GM12878 (cell line): Measurements from ENCODE around the gene SAMD4A. TPM values are rescaled to one million over a fixed set of nuclear protein-coding genes. Genes with fewer than 3 reads are reported as not detected.
"Not testable (repeated sequence)": the region's sequence is repeated elsewhere in the genome, so short reads cannot be mapped to it uniquely, and the experiment has no call there.

Experiments
- ATAC-seq: fragments of 200-7000 bp; cut with Tn5 transposase; 3 replicates; pipeline ENCODE4 v1.9.1; 2020; ENCODE audit warnings: mild to moderate bottlenecking, moderate library complexity
- BruUV-seq: library from RNA; stranded (reverse); fragments of 400-500 nt; replicated peaks from 2 replicates; lab custom pipeline; 2021; lab: Mats Ljungman, UMichigan
- CTCF ChIA-PET: fragments of 300-600 bp; sonication (Branson Sonifier 250); formaldehyde crosslinking; extraction: SDS; loops from one replicate; lab custom pipeline; 2021; ENCODE audit warnings: inconsistent platforms; lab: Yijun Ruan, JAX
- POLR2A ChIA-PET: fragments of 350-600 bp; formaldehyde crosslinking; extraction: SDS; loops from one replicate; lab custom pipeline; 2021; ENCODE audit warnings: inconsistent platforms; lab: Charles Lee
- RAD21 ChIA-PET: fragments of 300-600 bp; sonication (Branson Sonifier 250); formaldehyde crosslinking; loops from one replicate; lab custom pipeline; 2023; ENCODE audit warnings: antibody characterized with exemption; ENCODE audit not compliant: unreplicated experiment; lab: Charles Lee
- SMC1A ChIA-PET: fragments of 300-600 bp; sonication (Branson Sonifier 250); formaldehyde crosslinking; loops from one replicate; lab custom pipeline; 2023; ENCODE audit not compliant: unreplicated experiment, uncharacterized antibody; lab: Charles Lee
- DNase-seq: peaks from one replicate; pipeline ENCODE4 v3.0.0-alpha.2; 2011; ENCODE audit warnings: low read depth, low spot score
- FAIRE-seq: peaks from 3 replicates; lab custom pipeline; 2011; peaks lifted over from hg19 to GRCh38; lab: Jason Lieb, UNC
- H2AFZ ChIP-seq: 2 replicates; pipeline ENCODE4 v1.6.0; 2011; ENCODE audit warnings: low read depth, low read length, control low read depth; ENCODE audit not compliant: control insufficient read depth
- H3K27ac ChIP-seq: 2 replicates; pipeline ENCODE4 v1.5.1; 2011; ENCODE audit warnings: control low read depth; ENCODE audit not compliant: control insufficient read depth, insufficient read depth
- H3K27me3 ChIP-seq, 2 experiments: replicated peaks in 1 of 2; 2 replicates each; pipeline versions ENCODE4 v1.6.0 to v1.6.1; 2011; ENCODE audit warnings: low read length in 1 of 2; ENCODE audit not compliant: control insufficient read depth in 2 of 2, insufficient read depth in 2 of 2
- H3K36me3 ChIP-seq, 2 experiments: 2 replicates each; pipeline ENCODE4 v1.5.1; 2011; ENCODE audit warnings: low read length in 1 of 2; ENCODE audit not compliant: control insufficient read depth in 2 of 2, insufficient read depth in 2 of 2
- H3K4me1 ChIP-seq: 2 replicates; pipeline ENCODE4 v1.6.1; 2011; ENCODE audit warnings: mild to moderate bottlenecking, low read length, moderate library complexity, mixed read lengths; ENCODE audit not compliant: control insufficient read depth, insufficient read depth
- H3K4me2 ChIP-seq: 2 replicates; pipeline ENCODE4 v1.6.0; 2011; ENCODE audit warnings: control low read depth; ENCODE audit not compliant: control insufficient read depth, insufficient read depth
- H3K4me3 ChIP-seq: fragments of 200-600 bp; sonication (generic); 2 replicates; pipeline ENCODE4 v1.5.1; 2016
- H3K79me2 ChIP-seq: 2 replicates; pipeline ENCODE4 v1.6.0; 2011; ENCODE audit warnings: low read length; ENCODE audit not compliant: control insufficient read depth, insufficient read depth
- H3K9ac ChIP-seq: 2 replicates; pipeline ENCODE4 v1.8.0; 2011; ENCODE audit warnings: low read length, control low read depth, mixed read lengths; ENCODE audit not compliant: control insufficient read depth, insufficient read depth
- H3K9me3 ChIP-seq: replicated peaks from 3 replicates; pipeline ENCODE4 v1.5.1; 2011; ENCODE audit warnings: mild to moderate bottlenecking, low read length; ENCODE audit not compliant: control insufficient read depth, insufficient read depth
- H4K20me1 ChIP-seq: 2 replicates; pipeline ENCODE4 v1.6.0; 2011; ENCODE audit not compliant: control insufficient read depth, insufficient read depth
- BCL11A ChIP-seq: IDR thresholded peaks from 2 replicates; pipeline ENCODE4 v1.6.1; 2011; ENCODE audit warnings: low read depth, low read length
- CBFB ChIP-seq: IDR thresholded peaks from 2 replicates; pipeline ENCODE4 v1.6.1; 2016; ENCODE audit warnings: antibody characterized with exemption, low read depth
- EGR1 ChIP-seq, 2 experiments: IDR thresholded peaks; 1 replicate in 1 of 2; 2 replicates in 1 of 2; pipeline ENCODE4 v1.6.1; 2011 to 2012; ENCODE audit warnings: low read depth in 2 of 2, low read length in 2 of 2, borderline replicate concordance in 1 of 2, mild to moderate bottlenecking in 1 of 2, moderate library complexity in 1 of 2
- NFXL1 ChIP-seq: fragments of 450-650 bp; IDR thresholded peaks from 2 replicates; pipeline ENCODE4 v1.6.1; 2017; ENCODE audit warnings: antibody characterized with exemption, mild to moderate bottlenecking, borderline replicate concordance
- NRF1 ChIP-seq: conservative IDR thresholded peaks from 2 replicates; pipeline ENCODE4 v1.6.1; 2011; ENCODE audit warnings: mild to moderate bottlenecking, low read depth, low read length, improper control_type of control experiment
- SPI1 ChIP-seq: IDR thresholded peaks from 2 replicates; pipeline ENCODE4 v1.6.1; 2011; ENCODE audit warnings: low read depth, mild to moderate bottlenecking, low read length, moderate library complexity, borderline replicate concordance; ENCODE audit not compliant: insufficient read depth
- ZNF384 ChIP-seq: IDR thresholded peaks from 2 replicates; pipeline ENCODE4 v1.6.1; 2012; ENCODE audit warnings: low read depth, mild to moderate bottlenecking, low read length, improper control_type of control experiment, borderline replicate concordance
- WGBS: methylation state at CpG from one replicate; pipeline ENCODE4 v1.1.6; 2016; ENCODE audit warnings: low lambda C conversion rate; ENCODE audit not compliant: insufficient replicate concordance, insufficient coverage; ENCODE audit errors: missing lambda C conversion rate; 5-methylcytosine and 5-hydroxymethylcytosine counted together
- in situ Hi-C: fragments of 300-500 bp; cut with MboI; formaldehyde crosslinking; loops from 9 replicates; pipeline ENCODE4 v1.14.3; 2018; ENCODE audit warnings: mixed read lengths
- intact Hi-C: fragments of 100-400 bp; cut with micrococcal nuclease; formaldehyde crosslinking; loops from one replicate; pipeline ENCODE4 v1.14.2; 2022; ENCODE audit not compliant: unreplicated experiment
- polyA plus RNA-seq, 11 experiments: library from polyadenylated mRNA; depleted of rRNA in 4 of 11; unstranded in 6 of 11; stranded (reverse) in 5 of 11; fragments of >200 nt; fragmentation: Nextera tagmentation in 4 of 11; fragmentation: Illumina TruSeq in 1 of 11; extraction: Ambion mirVana in 4 of 11; extraction: Trizol in 1 of 11; gene quantifications; 1 replicate in 1 of 11; 2 replicates in 10 of 11; pipeline versions ENCODE4 v1.2.1 to v1.2.3, GENCODE V29; 2011 to 2016; ENCODE audit warnings: inconsistent platforms in 2 of 11, missing spikeins in 2 of 11, low read depth in 1 of 11
- total RNA-seq, 4 experiments: library from RNA; depleted of rRNA in 3 of 4; stranded (reverse); fragments of >200 nt in 3 of 4; fragmentation: Illumina TruSeq in 1 of 4; extraction: Trizol in 1 of 4; gene quantifications; 2 replicates each; pipeline versions ENCODE4 v1.2.1 to v1.2.3, GENCODE V29; 2013 to 2021
- TF ChIP-seq, protein P1 (sequence below): fragments of 450-650 bp; IDR thresholded peaks from 2 replicates; pipeline ENCODE4 v1.6.1; 2017; ENCODE audit warnings: mild to moderate bottlenecking, low read depth, inconsistent platforms; ENCODE audit not compliant: poor library complexity, severe bottlenecking

SAMD4A gene
- total and polyA plus RNA-seq, 10 of the 15 experiments (the other 5 are each of a cell fraction or from before 2014, with no cell fraction given), result 0.05 to 0.56 (median 0.31) TPM

- TF ChIP-seq NFXL1 (no peak), BCL11A (peak; percentile 96), NRF1 (no peak), SPI1 (no peak)
- TF ChIP-seq, protein P1, sequence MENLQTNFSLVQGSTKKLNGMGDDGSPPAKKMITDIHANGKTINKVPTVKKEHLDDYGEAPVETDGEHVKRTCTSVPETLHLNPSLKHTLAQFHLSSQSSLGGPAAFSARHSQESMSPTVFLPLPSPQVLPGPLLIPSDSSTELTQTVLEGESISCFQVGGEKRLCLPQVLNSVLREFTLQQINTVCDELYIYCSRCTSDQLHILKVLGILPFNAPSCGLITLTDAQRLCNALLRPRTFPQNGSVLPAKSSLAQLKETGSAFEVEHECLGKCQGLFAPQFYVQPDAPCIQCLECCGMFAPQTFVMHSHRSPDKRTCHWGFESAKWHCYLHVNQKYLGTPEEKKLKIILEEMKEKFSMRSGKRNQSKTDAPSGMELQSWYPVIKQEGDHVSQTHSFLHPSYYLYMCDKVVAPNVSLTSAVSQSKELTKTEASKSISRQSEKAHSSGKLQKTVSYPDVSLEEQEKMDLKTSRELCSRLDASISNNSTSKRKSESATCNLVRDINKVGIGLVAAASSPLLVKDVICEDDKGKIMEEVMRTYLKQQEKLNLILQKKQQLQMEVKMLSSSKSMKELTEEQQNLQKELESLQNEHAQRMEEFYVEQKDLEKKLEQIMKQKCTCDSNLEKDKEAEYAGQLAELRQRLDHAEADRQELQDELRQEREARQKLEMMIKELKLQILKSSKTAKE, result peak; percentile 80
These were observed 55.4 kb downstream of the SAMD4A start (continued) for GRCh38 chr14:54622192-54622958.

DNA sequence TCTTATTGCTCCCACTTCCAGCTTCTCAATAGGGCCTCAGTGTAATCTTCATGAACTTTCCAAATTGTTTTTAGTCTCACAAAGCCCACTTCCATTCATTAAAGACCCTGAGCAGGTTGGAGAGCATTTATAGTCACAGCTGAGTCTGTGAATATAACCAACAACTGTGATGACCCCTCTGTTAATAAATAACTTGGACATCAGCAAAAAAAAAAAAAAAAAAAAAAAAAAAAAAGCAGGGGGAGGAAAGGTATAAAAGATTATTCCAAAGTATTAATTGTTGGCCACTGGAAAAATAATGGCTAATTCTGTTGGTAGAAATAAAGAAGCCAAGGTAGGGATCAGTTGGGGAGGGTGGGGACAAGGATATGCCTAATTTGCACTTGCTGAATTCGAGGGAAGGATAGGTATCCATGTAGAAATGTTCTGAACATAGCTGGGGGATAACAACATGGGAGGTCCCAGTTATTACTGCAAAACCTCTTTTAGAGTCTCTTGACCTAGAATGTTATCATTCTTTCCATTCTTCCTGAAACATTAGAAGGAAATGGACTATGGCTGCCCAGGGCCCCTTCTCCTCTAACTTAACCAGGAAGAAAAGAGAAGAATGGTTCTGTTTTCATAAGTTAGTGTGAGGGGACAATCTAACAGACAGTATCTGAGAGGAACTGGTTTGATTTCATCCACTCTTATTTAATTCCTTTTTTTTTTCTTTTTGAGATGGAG, 56.5 kb downstream of the SAMD4A start:
- Histone ChIP-seq H4K20me1 (no peaks in the 10 kb centered on the region), H3K4me3 (no peak overlapping the region), H3K27ac (peak overlapping the region; percentile 33; the same call in 1 of the 2 replicates), H3K27me3 (no peaks in the 10 kb centered on the region), H3K4me2 (no peak overlapping the region), H3K9me3 (no peaks in the 10 kb centered on the region; the same call in 1 of the 3 replicates), H3K36me3 (no peaks in the 10 kb centered on the region), H2AFZ (no peak overlapping the region), H3K79me2 (no peaks in the 10 kb centered on the region), H3K9ac (no peak overlapping the region), H3K4me1 (peaks cover 24% of the 10 kb centered on the region)
- no peak for TF ChIP-seq EGR1 (IDR thresholded peaks at IDR 0.05; ENCODE audit: borderline replicate concordance in 1 of 2, low read depth in 2 of 2, low read length in 2 of 2)
- peak; percentile 59 for TF ChIP-seq ZNF384
- TF ChIP-seq CBFB, result no peak
- 92% methylated on average over 1 of the region's 1 CpG for WGBS
- intact Hi-C loops, result loop anchor here (2.0 kb wide), 1 partner anchor 57 kb away; the partner anchor contains the start of gene SAMD4A
- no TSS peak for BruUV-seq
- ATAC-seq (no peak), DNase-seq (no peak), FAIRE-seq (no peak)
- in situ Hi-C loops, result no loop called here
- RAD21 ChIA-PET, result no interaction called here
- POLR2A ChIA-PET, result no interaction called here
- SMC1A ChIA-PET, result interaction anchor here (1.0 kb wide), 1 partner anchor 8 kb away, joined by 4 read pairs; no protein-coding TSS in a partner anchor
- CTCF ChIA-PET, result interaction anchor here (1.0 kb wide), 1 partner anchor 59 kb away, joined by 3 read pairs; no protein-coding TSS in a partner anchor

GRCh38 chr14:54624005-54624358, 57.1 kb downstream of the SAMD4A start:
- FAIRE-seq, BruUV-seq, POLR2A ChIA-PET, RAD21 ChIA-PET, H3K36me3 ChIP-seq, intact Hi-C loops, H3K79me2 ChIP-seq, H3K9me3 ChIP-seq, H4K20me1 ChIP-seq, DNase-seq, H3K4me2 ChIP-seq, H3K9ac ChIP-seq, H3K27me3 ChIP-seq, in situ Hi-C loops, H2AFZ ChIP-seq, H3K27ac ChIP-seq, H3K4me3 ChIP-seq, ATAC-seq: not testable (repeated sequence)
- 96% methylated on average over 19 of the region's 19 CpGs for WGBS
- ChIA-PET SMC1A (interaction anchor here (1.0 kb wide), 1 partner anchor 7 kb away, joined by 4 read pairs; no protein-coding TSS in a partner anchor), CTCF (interaction anchor here (1.0 kb wide), 1 partner anchor 60 kb away, joined by 3 read pairs; no protein-coding TSS in a partner anchor)
- peaks cover 26% of the 10 kb centered on the region for H3K4me1 ChIP-seq
